ENCODE measurements around the gene PRDM8.

Gene PRDM8

GRCh38 chr4:80229590-80229989 is 32.3 kb downstream of the PRDM8 start:
- no peak overlapping the region for H3K4me3 ChIP-seq (ENCODE audit: insufficient read length, low read depth)

GRCh38 chr4:80231180-80231579 is 33.9 kb downstream of the PRDM8 start:
- Histone ChIP-seq H3K9me3 (ENCODE audit: insufficient read depth, low read length) (no peaks in the 10 kb centered on the region), H3K36me3 (ENCODE audit: insufficient read depth, insufficient read length, low read length) (no peaks in the 10 kb centered on the region), H3K4me3 (ENCODE audit: insufficient read length, low read depth) (no peak overlapping the region), H3K4me1 (ENCODE audit: insufficient read depth, insufficient read length) (no peaks in the 10 kb centered on the region), H3K27me3 (ENCODE audit: insufficient read depth, insufficient read length) (no peaks in the 10 kb centered on the region), H3K9ac (ENCODE audit: insufficient read length, low read depth) (no peak overlapping the region)
- no peak for TF ChIP-seq ZNF274 (IDR thresholded peaks at IDR 0.05; ENCODE audit: low read depth, low read length)
- TF ChIP-seq SUZ12 (IDR thresholded peaks at IDR 0.05; ENCODE audit: extremely low read depth, insufficient read depth, insufficient read length): no peak
- no peak for DNase-seq (ENCODE audit: low read depth, low spot score)

More at GRCh38 chr4:80229590-80229989, 32.3 kb downstream of the PRDM8 start:
- H3K9me3 ChIP-seq (ENCODE audit: insufficient read depth, low read length): no peaks in the 10 kb centered on the region
- H3K36me3 ChIP-seq (ENCODE audit: insufficient read depth, insufficient read length, low read length): no peaks in the 10 kb centered on the region
- TF ChIP-seq ZNF274 (IDR thresholded peaks at IDR 0.05; ENCODE audit: low read depth, low read length) (no peak), YY1 (IDR thresholded peaks at IDR 0.05; ENCODE audit: insufficient read depth, insufficient read length) (no peak), SUZ12 (IDR thresholded peaks at IDR 0.05; ENCODE audit: extremely low read depth, insufficient read depth, insufficient read length) (no peak)
- H3K4me1 ChIP-seq (ENCODE audit: insufficient read depth, insufficient read length): no peaks in the 10 kb centered on the region
- DNase-seq (ENCODE audit: low read depth, low spot score): no peak
- H3K9ac ChIP-seq (ENCODE audit: insufficient read length, low read depth): no peak overlapping the region
- no peaks in the 10 kb centered on the region for H3K27me3 ChIP-seq (ENCODE audit: insufficient read depth, insufficient read length)

- no peak for DNase-seq (ENCODE audit: low read depth, low spot score)
- TF ChIP-seq SUZ12 (IDR thresholded peaks at IDR 0.05; ENCODE audit: extremely low read depth, insufficient read depth, insufficient read length) (no peak), YY1 (IDR thresholded peaks at IDR 0.05; ENCODE audit: insufficient read depth, insufficient read length) (no peak), ZNF274 (IDR thresholded peaks at IDR 0.05; ENCODE audit: low read depth, low read length) (no peak)
- Histone ChIP-seq H3K9ac (ENCODE audit: insufficient read length, low read depth) (no peak overlapping the region), H3K36me3 (ENCODE audit: insufficient read depth, insufficient read length, low read length) (no peaks in the 10 kb centered on the region), H3K9me3 (ENCODE audit: insufficient read depth, low read length) (no peaks in the 10 kb centered on the region), H3K4me3 (ENCODE audit: insufficient read length, low read depth) (no peak overlapping the region), H3K4me1 (ENCODE audit: insufficient read depth, insufficient read length) (no peaks in the 10 kb centered on the region), H3K27me3 (ENCODE audit: insufficient read depth, insufficient read length) (no peaks in the 10 kb centered on the region)
Observed at GRCh38 chr4:80232707-80233370, 35.5 kb downstream of the PRDM8 start.

GRCh38 chr4:80233390-80233789 is 36.1 kb downstream of the PRDM8 start:
- H3K36me3 ChIP-seq (ENCODE audit: insufficient read depth, insufficient read length, low read length): no peaks in the 10 kb centered on the region

GRCh38 chr4:80235451-80235850 is 38.1 kb downstream of the PRDM8 start:
- Histone ChIP-seq H3K9me3 (ENCODE audit: insufficient read depth, low read length) (no peaks in the 10 kb centered on the region), H3K9ac (ENCODE audit: insufficient read length, low read depth) (no peak overlapping the region), H3K4me1 (ENCODE audit: insufficient read depth, insufficient read length) (no peaks in the 10 kb centered on the region), H3K27me3 (ENCODE audit: insufficient read depth, insufficient read length) (no peaks in the 10 kb centered on the region), H3K36me3 (ENCODE audit: insufficient read depth, insufficient read length, low read length) (no peaks in the 10 kb centered on the region), H3K4me3 (ENCODE audit: insufficient read length, low read depth) (no peak overlapping the region)
- no peak for TF ChIP-seq YY1 (IDR thresholded peaks at IDR 0.05; ENCODE audit: insufficient read depth, insufficient read length)
- no peak for TF ChIP-seq SUZ12 (IDR thresholded peaks at IDR 0.05; ENCODE audit: extremely low read depth, insufficient read depth, insufficient read length)
- no peak for TF ChIP-seq ZNF274 (IDR thresholded peaks at IDR 0.05; ENCODE audit: low read depth, low read length)
- DNase-seq (ENCODE audit: low read depth, low spot score): no peak

More at GRCh38 chr4:80233390-80233789, 36.1 kb downstream of the PRDM8 start:
- H3K9me3 ChIP-seq (ENCODE audit: insufficient read depth, low read length): no peaks in the 10 kb centered on the region
- TF ChIP-seq YY1 (IDR thresholded peaks at IDR 0.05; ENCODE audit: insufficient read depth, insufficient read length) (no peak), ZNF274 (IDR thresholded peaks at IDR 0.05; ENCODE audit: low read depth, low read length) (no peak), SUZ12 (IDR thresholded peaks at IDR 0.05; ENCODE audit: extremely low read depth, insufficient read depth, insufficient read length) (no peak)
- DNase-seq (ENCODE audit: low read depth, low spot score): no peak
- no peak overlapping the region for H3K9ac ChIP-seq (ENCODE audit: insufficient read length, low read depth)
- H3K4me1 ChIP-seq (ENCODE audit: insufficient read depth, insufficient read length): no peaks in the 10 kb centered on the region
- no peak overlapping the region for H3K4me3 ChIP-seq (ENCODE audit: insufficient read length, low read depth)
- no peaks in the 10 kb centered on the region for H3K27me3 ChIP-seq (ENCODE audit: insufficient read depth, insufficient read length)

GRCh38 chr4:80237992-80238391 is 40.7 kb downstream of the PRDM8 start:
- Histone ChIP-seq H3K4me3 (ENCODE audit: insufficient read length, low read depth) (no peak overlapping the region), H3K36me3 (ENCODE audit: insufficient read depth, insufficient read length, low read length) (no peaks in the 10 kb centered on the region), H3K4me1 (ENCODE audit: insufficient read depth, insufficient read length) (no peaks in the 10 kb centered on the region), H3K9ac (ENCODE audit: insufficient read length, low read depth) (no peak overlapping the region), H3K27me3 (ENCODE audit: insufficient read depth, insufficient read length) (no peaks in the 10 kb centered on the region), H3K9me3 (ENCODE audit: insufficient read depth, low read length) (no peaks in the 10 kb centered on the region)
- no peak for TF ChIP-seq YY1 (IDR thresholded peaks at IDR 0.05; ENCODE audit: insufficient read depth, insufficient read length)
- TF ChIP-seq SUZ12 (IDR thresholded peaks at IDR 0.05; ENCODE audit: extremely low read depth, insufficient read depth, insufficient read length): no peak
- no peak for TF ChIP-seq ZNF274 (IDR thresholded peaks at IDR 0.05; ENCODE audit: low read depth, low read length)
- no peak for DNase-seq (ENCODE audit: low read depth, low spot score)

- Histone ChIP-seq H3K27me3 (ENCODE audit: insufficient read depth, insufficient read length) (no peaks in the 10 kb centered on the region), H3K4me3 (ENCODE audit: insufficient read length, low read depth) (no peak overlapping the region), H3K9me3 (ENCODE audit: insufficient read depth, low read length) (no peaks in the 10 kb centered on the region), H3K9ac (ENCODE audit: insufficient read length, low read depth) (no peak overlapping the region), H3K4me1 (ENCODE audit: insufficient read depth, insufficient read length) (no peaks in the 10 kb centered on the region), H3K36me3 (ENCODE audit: insufficient read depth, insufficient read length, low read length) (no peaks in the 10 kb centered on the region)
- no peak for TF ChIP-seq ZNF274 (IDR thresholded peaks at IDR 0.05; ENCODE audit: low read depth, low read length)
- no peak for TF ChIP-seq YY1 (IDR thresholded peaks at IDR 0.05; ENCODE audit: insufficient read depth, insufficient read length)
- no peak for TF ChIP-seq SUZ12 (IDR thresholded peaks at IDR 0.05; ENCODE audit: extremely low read depth, insufficient read depth, insufficient read length)
- DNase-seq (ENCODE audit: low read depth, low spot score): no peak
Observed at GRCh38 chr4:80239480-80240150, 42.3 kb downstream of the PRDM8 start.

Data from NT2/D1 (cell line).